Right ventricle myocardium superior (tissue), 1 donor: ENCODE data around the gene LDLRAD4. TPM values are rescaled to one million over a fixed set of nuclear protein-coding genes. Genes with fewer than 3 reads are reported as not detected.

Source experiments
- ATAC-seq: fragments of 200-7000 bp; cut with Tn5 transposase; one replicate; pipeline ENCODE4 v1.9.1; 2020; ENCODE audit warnings: mild to moderate bottlenecking; ENCODE audit not compliant: poor library complexity
- DNase-seq: peaks from one replicate; pipeline ENCODE4 v3.0.0-alpha.2; 2020
- intact Hi-C: fragments of 100-400 bp; cut with DNase I; formaldehyde crosslinking; loops from one replicate; pipeline ENCODE4 v1.11.2; 2022
- total RNA-seq: library from RNA; stranded (reverse); fragmentation: NEBNext Ultra II Directional; extraction: Animal tissue kit (Norgen Biotek cat#: 25700); gene quantifications from one replicate; pipeline ENCODE4 v1.2.1, GENCODE V29; 2021
- donor health status: DM: no; HTN: yes; CAD: no; lungs with severe emphysema.

Gene LDLRAD4
- total RNA-seq, 1 donor from 2014 or later: 29.3 TPM

DNA sequence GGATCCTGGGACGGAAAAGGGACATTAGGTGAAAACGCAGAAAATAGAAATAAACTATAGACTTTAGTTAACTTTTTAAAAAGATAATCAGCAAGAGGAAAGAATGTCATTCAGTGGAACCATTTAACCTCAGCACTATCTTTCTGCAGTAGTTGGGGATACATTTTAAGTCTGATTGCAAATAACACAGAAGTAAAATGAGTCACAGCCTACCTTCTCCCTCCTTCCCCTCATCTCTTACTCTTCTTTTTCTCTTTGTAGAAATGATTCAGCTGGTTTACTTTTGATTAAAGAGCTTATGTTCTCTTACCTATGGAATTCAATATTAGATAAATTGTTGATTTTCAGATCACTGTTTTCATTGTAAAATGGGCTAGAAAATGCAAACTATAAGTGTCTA is 336.6 kb downstream of the LDLRAD4 start:
- no peak for ATAC-seq
- intact Hi-C loops: no loop called here
- no peak for DNase-seq

DNA sequence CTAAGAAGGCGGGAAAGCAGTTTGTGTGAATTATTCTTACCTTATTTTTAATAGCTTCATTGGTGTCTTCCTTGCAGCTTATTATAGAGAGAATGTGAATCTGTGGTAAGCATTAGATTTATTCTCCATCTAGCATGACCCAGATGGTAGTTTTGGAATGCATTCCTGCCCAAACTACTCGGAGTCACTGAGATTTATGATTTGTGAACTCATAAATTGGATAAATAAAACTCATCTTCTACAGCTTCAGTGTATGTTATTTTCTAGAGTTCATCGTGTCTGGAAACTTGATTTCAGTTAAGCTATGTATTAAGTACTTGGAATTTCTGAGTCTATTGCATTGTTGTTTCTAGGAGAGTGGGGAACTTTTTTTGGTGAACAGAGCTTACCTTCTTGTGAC is 337.3 kb downstream of the LDLRAD4 start:
- DNase-seq (no peak), ATAC-seq (no peak)
- intact Hi-C loops: no loop called here

DNA sequence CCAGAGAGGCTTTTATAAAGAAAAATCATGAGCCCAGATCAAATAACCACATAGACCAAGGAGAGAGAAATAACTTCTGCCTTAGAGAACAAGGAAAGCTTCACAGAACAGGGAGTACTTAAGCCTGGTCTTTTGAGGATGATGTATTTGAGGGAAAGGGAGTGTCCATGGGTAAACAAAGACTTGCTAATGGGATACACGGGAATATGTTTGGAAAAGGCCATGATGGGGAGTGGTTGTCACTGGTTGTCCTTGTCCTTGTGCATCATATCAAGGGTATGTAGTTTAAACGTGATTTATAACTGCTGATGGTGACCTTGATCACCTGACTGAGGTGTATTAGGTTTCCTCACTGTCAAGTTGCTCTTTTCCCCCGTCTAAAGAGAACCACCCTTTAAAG is 337.9 kb downstream of the LDLRAD4 start:
- DNase-seq: no peak
- ATAC-seq: no peak
- intact Hi-C loops: no loop called here

DNA sequence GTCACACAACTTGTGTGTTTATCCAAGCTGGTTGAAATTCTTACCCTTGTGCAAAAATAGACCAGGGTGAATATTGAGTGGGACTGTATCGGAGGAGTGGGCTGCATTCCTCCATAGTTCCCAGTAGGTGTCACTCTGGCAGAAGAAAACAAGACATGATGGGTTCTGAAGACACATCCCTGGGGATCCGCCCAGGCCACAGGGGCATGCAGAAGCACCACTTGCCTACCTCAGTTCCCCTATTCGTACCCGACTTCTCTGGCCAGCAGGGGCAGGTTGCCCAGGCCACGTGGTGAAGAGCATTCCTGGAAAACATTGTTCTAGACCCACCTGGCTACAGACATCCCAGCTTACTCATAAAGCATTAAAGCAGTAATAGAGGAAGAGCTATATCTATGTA is 339.6 kb downstream of the LDLRAD4 start:
- ATAC-seq: peak; percentile 86
- peak; percentile 60 for DNase-seq
- intact Hi-C loops: loop anchor here (2.0 kb wide), 1 partner anchor 73 kb away; no protein-coding TSS in a partner anchor

GRCh38 chr18:13558790-13559189 is 340.2 kb downstream of the LDLRAD4 start:
- DNase-seq: no peak
- intact Hi-C loops: loop anchor here (2.0 kb wide), 1 partner anchor 72 kb away; no protein-coding TSS in a partner anchor
- no peak for ATAC-seq

GRCh38 chr18:13559754-13560153 is 341.2 kb downstream of the LDLRAD4 start:
- DNase-seq: no peak
- intact Hi-C loops: loop anchor here (2.0 to 5.0 kb wide), 2 partner anchors 53 to 71 kb away; no protein-coding TSS in a partner anchor
- no peak for ATAC-seq

GRCh38 chr18:13560306-13560705 is 341.7 kb downstream of the LDLRAD4 start:
- intact Hi-C loops: loop anchor here (5.0 kb wide), 1 partner anchor 52 kb away; no protein-coding TSS in a partner anchor
- DNase-seq: no peak
- ATAC-seq: no peak

DNA sequence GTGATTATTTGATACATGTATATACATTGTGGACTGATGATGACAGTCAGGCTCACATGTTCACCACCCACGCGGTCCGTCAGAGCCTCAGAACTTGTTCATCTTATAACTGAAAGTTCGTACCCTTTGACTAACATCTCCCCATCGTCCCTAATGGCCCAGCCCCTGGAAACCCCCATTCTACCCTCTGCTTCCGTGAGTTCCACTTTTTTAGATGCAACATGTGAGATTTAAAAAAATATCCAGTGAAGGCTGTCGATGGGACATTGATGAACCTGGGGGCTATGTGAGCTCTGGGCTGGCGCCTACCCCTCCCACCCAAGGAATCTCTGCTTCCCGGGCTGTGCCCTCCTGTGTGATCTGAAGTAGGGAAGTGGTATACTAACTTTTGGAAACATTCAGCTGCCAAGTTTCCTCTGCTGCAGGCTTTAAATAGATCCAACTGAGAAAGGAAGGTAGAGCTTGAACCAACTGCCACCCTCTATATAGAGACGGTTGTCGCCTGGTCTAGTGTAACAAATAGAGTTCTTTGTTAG is 344.0 kb downstream of the LDLRAD4 start:
- ATAC-seq (peak; percentile 60), DNase-seq (no peak)

DNA sequence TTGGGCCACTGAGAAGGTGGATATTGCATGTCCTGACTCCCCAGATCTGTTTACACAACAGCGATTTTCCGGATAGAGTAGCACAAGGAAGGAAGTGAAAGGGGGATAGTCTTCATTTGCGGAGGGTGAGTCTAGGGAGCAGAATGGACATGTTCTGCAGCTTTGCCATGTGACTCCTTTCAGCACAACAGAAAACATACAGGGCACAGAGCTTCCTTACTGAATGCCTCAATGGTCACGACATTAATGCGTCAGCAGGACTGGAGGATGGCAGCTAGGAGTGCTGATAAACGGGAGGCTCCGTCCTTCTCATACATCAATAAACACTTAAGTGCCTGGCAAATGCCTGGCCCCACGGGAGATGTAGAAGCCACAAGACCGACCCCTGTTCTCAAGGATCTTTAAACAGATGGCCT is 344.8 kb downstream of the LDLRAD4 start:
- intact Hi-C loops: loop anchor here (5.0 kb wide), 1 partner anchor 49 kb away; no protein-coding TSS in a partner anchor
- DNase-seq: no peak
- ATAC-seq: peak; percentile 50

More for the DNA sequence above, 344.0 kb downstream of the LDLRAD4 start:
- intact Hi-C loops: loop anchor here (5.0 kb wide), 1 partner anchor 50 kb away; no protein-coding TSS in a partner anchor

- ATAC-seq (peak; percentile 48), DNase-seq (peak; percentile 81)
- intact Hi-C loops: loop anchor here (5.0 kb wide), 1 partner anchor 48 kb away; no protein-coding TSS in a partner anchor
Observed at GRCh38 chr18:13564579-13564978, 346.0 kb downstream of the LDLRAD4 start.

DNA sequence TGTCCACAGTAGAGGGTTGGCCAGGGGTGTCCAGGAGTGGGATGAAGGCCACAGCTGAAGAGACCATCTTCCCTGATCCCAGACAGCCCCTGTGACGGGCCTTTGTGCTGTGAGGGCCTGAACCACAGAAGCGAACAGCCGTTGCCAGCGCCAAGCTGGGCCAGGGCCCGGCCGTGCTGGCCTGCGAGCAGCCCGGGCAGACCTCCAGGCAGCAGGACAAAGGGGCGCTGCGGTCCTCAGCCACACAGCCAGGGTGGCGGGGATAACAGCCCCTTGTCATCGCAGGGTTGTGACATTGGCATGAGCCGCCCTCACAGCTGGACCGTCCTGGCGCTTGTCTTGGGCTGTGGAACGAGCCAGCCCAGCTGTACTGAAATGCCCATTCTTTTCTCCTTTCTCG is 346.7 kb downstream of the LDLRAD4 start:
- ATAC-seq (peak; percentile 86), DNase-seq (peak; percentile 87)
- intact Hi-C loops: no loop called here

DNA sequence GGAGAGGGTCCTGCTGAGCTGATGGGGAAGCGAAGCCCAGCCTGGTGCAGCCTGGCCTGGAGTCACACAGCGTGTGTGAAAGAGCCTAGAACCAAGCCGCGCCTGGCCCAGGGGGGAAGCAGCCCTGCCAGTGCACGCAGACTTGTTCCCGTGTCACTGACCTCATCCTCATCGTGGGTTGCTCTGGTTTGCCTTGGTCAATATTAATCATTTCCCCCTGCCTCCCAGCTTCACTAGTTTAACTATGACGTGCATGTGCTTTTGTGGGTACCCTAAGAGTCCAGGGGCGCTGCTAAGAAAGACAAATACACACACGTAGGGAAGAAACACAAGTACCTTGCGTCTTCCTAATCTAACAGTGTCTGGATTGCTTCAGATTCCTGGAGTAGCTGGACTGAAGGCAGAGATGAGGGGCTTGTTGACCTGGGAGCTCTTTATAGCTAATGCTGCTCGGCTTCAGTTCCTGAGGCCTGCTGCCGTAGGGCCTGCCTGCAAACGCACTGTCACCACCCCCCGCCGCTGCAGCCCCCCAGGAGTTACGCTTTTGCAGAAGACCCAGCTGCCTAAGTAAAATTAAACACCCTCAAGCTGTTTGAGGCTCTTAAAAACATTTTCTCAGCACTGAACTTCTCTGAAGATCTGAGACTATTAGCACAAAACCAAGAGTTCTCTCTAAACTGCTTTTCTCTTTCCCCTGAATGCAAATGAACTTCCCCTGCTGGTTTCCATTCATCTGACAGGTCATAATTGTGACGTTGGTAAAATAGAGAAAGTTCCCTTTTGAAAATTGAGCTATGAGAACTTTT is 348.6 kb downstream of the LDLRAD4 start:
- intact Hi-C loops: no loop called here
- no peak for ATAC-seq
- DNase-seq: peak; percentile 69

DNA sequence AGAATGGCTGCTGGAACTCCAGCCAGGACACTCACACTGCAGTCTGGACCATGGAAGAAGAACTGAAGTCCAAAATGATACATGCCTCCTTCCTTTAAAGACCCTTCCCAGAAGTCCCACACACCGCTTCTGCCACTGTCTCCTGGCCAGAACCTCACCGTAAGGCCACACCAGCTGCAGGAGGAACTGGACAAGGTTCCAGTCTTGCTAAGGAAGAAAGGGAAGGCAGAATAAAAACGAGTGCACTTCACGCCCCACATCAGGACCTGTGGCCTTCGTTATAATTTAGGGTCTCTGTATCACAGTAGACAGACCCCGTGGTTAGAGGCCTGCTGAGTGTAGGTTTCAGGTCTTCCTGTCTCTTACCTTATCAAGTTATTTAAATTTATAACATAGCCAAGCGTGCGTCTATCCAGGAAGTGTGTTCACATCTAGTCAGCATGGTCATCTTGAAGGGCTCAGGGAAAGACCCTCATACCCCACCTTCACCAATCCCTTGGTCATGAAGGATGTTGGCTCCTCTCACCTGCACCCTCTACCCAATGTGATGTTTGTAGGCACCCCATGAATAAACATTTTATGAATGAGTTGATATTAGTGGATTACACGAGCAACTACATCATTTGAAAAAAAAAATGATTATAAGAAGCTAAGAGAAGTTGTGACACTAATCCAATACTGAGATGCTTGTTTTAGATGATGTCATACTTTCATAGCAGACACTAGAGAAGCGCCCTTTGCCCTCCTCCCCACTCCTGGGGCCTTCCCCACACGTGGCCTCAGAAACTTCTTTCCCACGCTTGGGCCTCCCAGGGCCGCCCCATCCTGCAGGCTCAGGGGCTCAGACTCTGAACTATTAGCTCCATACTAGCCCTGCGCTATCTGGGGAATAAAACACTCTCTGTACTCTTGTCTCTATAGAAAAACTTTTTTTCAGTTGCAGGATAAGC is 350.2 kb downstream of the LDLRAD4 start:
- no peak for DNase-seq
- intact Hi-C loops: no loop called here
- no peak for ATAC-seq

DNA sequence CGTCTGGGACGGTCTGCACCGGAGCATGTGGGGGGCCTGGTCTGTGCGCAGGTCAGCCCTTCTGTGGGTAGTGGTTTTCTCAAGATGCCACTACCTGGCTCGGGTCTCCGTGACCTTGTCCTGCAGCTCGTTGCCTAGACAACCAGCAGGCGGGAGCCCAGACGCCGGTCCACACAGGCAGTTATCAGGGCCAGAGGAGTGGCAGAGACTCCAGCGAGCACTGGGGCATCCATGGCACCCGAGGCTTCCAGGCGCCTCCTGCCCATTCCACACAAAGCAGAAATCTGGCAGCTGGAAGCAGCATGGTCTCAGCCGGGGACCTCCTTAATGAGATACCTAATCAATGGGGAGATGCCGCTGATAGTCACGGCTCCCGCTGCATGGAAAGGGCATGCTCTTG is 351.7 kb downstream of the LDLRAD4 start:
- ATAC-seq (no peak), DNase-seq (no peak)
- intact Hi-C loops: no loop called here

- intact Hi-C loops: no loop called here
- no peak for ATAC-seq
- DNase-seq: no peak
Observed at GRCh38 chr18:13570856-13571495, 352.4 kb downstream of the LDLRAD4 start.

GRCh38 chr18:13572148-13572547 is 353.6 kb downstream of the LDLRAD4 start:
- DNase-seq: no peak
- intact Hi-C loops: no loop called here
- ATAC-seq: no peak

DNA sequence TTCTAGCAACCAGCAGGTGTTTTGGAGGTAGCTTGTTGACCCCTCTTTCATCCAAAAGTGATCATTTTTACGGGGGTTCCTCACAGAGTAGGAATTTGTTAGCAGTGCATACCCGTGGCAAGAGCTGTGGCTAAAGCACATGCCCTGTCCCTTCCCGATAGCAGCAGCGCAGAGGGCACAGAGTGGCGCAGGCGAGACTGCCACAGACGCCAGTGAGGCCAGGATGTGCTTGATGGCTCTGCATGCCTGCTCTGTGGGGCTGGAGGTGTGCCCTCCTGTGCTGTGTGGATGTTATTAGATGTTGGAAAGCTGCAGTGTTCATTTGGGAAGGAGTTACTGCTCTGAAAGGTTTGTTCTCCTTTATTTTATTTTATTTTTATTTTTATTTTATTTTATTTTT is 354.2 kb downstream of the LDLRAD4 start:
- no peak for DNase-seq
- intact Hi-C loops: no loop called here
- ATAC-seq: no peak

GRCh38 chr18:13573750-13574149 is 355.2 kb downstream of the LDLRAD4 start:
- DNase-seq: no peak
- no peak for ATAC-seq
- intact Hi-C loops: no loop called here
